GM12874 (cell line): Measurements from ENCODE around the gene TAF7.

Experiments used
- TF ChIP-seq, protein P1 (sequence below): IDR thresholded peaks from 2 replicates; pipeline ENCODE4 v1.5.1; 2011; ENCODE audit warnings: low read depth, mild to moderate bottlenecking, control low read depth, low read length, moderate library complexity; ENCODE audit not compliant: insufficient read depth

TAF7 gene

DNA sequence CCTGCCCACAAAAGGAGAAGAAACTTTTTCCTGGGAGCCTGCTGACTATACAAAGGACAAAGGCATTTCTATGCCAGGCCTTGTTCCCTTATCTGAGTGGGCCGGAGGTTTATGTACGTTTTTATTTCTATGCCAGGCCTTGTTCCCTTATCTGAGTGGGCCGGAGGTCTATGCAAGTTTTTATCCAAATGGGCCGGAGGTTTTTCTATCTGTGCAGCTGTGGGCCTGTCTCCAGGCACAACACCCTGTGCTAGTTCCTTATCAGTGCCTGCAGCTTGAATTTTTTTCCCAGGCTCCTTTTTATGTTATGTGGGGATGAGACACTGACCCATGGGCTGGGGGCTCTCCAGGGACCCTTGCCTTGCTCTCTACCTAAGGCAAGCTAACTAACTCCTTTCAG lies 22.2 kb downstream of the TAF7 start:
- TF ChIP-seq, protein P1, sequence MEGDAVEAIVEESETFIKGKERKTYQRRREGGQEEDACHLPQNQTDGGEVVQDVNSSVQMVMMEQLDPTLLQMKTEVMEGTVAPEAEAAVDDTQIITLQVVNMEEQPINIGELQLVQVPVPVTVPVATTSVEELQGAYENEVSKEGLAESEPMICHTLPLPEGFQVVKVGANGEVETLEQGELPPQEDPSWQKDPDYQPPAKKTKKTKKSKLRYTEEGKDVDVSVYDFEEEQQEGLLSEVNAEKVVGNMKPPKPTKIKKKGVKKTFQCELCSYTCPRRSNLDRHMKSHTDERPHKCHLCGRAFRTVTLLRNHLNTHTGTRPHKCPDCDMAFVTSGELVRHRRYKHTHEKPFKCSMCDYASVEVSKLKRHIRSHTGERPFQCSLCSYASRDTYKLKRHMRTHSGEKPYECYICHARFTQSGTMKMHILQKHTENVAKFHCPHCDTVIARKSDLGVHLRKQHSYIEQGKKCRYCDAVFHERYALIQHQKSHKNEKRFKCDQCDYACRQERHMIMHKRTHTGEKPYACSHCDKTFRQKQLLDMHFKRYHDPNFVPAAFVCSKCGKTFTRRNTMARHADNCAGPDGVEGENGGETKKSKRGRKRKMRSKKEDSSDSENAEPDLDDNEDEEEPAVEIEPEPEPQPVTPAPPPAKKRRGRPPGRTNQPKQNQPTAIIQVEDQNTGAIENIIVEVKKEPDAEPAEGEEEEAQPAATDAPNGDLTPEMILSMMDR = no peak

DNA sequence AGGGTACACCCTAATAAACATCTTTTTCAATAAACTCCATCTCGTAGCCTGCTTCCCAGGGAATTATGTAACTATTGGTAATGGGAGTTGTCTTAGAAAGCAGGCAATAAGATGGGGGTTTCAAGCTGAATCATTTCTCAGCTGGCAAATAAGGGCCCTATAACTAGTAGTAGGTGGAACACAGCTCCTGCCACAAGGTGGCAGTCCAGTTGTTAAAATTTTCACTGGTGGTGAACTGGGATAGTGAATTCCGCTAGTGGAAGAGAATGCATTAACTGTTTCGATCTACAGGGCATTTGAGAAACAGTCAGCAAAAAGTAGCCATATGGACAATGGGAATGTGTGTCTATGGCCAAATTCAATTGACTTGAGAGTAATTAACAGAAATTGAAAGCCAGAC lies 47.7 kb downstream of the TAF7 start:
- TF ChIP-seq, protein P1 = no peak

DNA sequence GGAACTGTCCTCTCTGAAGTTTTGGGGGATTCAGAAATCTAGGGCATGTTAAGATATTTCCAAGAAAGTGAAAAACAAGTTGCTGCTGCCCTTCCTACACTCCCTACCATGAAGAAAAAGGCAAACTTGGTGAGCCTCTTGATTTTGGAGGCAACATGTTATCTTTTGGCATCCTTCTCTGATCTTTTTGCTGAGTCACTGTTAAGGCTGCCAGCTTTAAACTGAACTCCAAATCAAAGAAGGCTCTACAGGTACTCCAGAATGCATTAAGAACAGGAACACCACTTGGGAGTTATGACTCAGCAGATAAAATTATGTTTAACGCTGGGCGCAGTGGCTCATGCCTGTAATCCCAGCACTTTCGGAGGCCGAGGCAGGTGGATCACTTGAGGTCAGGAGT lies 51.4 kb downstream of the TAF7 start:
- TF ChIP-seq, protein P1 = no peak
